Left lung (tissue), 10 donors: ENCODE measurements around the gene ZBTB20. TPM values are rescaled to one million over a fixed set of nuclear protein-coding genes. Genes with fewer than 3 reads are reported as not detected.
A peak's percentile ranks its signal among the peaks of the same experiment; 100 is the strongest.

Source experiments
- ATAC-seq: fragments of 200-7000 bp; cut with Tn5 transposase; one replicate; pipeline ENCODE4 v1.9.1; 2020; ENCODE audit warnings: moderate library complexity
- DNase-seq, 4 donors: peaks; one replicate each; pipeline ENCODE4 v3.0.0-alpha.2; 2013 to 2020
- H3K27ac ChIP-seq, 2 donors: fragments of 200-600 bp; sonication (generic) in 1 of 2; one replicate each; pipeline versions ENCODE4 v1.5.0 to v1.8.0; 2020 to 2021
- H3K27me3 ChIP-seq, 2 donors: fragments of 200-600 bp; sonication (generic) in 1 of 2; one replicate each; pipeline versions ENCODE4 v1.5.0 to v1.8.0; 2020 to 2021
- H3K36me3 ChIP-seq, 2 donors: fragments of 200-600 bp; sonication (generic) in 1 of 2; one replicate each; pipeline versions ENCODE4 v1.5.0 to v1.8.0; 2020 to 2021
- H3K4me1 ChIP-seq, 2 donors: fragments of 200-600 bp; one replicate each; pipeline ENCODE4 v1.8.0; 2021
- H3K4me3 ChIP-seq, 2 donors: fragments of 200-600 bp; sonication (generic) in 1 of 2; one replicate each; pipeline versions ENCODE4 v1.5.0 to v1.8.0; 2020 to 2021; ENCODE audit warnings: mild to moderate bottlenecking in 1 of 2
- H3K9me3 ChIP-seq, 2 donors: fragments of 200-600 bp; sonication (generic) in 1 of 2; one replicate each; pipeline versions ENCODE4 v1.5.0 to v1.8.0; 2020 to 2021
- intact Hi-C, 2 donors: fragments of 100-400 bp; cut with DNase I; formaldehyde crosslinking; loops; one replicate each; pipeline versions ENCODE4 v1.11.2 to v1.14.2; 2022
- polyA plus RNA-seq, 6 donors: library from polyadenylated mRNA; unstranded; fragments of 120-200 nt; gene quantifications; one replicate each; pipeline ENCODE4 v1.2.1, GENCODE V29; 2013; ENCODE audit not compliant: insufficient read length in 6 of 6
- total RNA-seq, 2 donors: library from RNA; stranded (reverse); fragmentation: NEBNext Ultra II Directional; extraction: Animal tissue kit (Norgen Biotek cat#: 25700); gene quantifications; one replicate each; pipeline ENCODE4 v1.2.1, GENCODE V29; 2021
- TF ChIP-seq, protein P1 (sequence below), 2 donors: fragments of 200-600 bp; sonication (generic) in 1 of 2; IDR thresholded peaks; one replicate each; pipeline versions ENCODE4 v1.5.0 to v1.8.0; 2021; ENCODE audit warnings: antibody characterized with exemption in 2 of 2
- donor health status: DM: no; HTN: yes; CAD: no.
- donor health status: DM: no; HTN: no; CAD: no.

Gene ZBTB20
- total and polyA plus RNA-seq, 8 donors, result 1.1 to 63.5 (median 6.0) TPM

- H3K27ac ChIP-seq, result no peak overlapping the region
- no peak for DNase-seq
- intact Hi-C loops, result no loop called here
- H3K9me3 ChIP-seq, result no peaks in the 10 kb centered on the region
- peak; percentile 21 for ATAC-seq
- peaks cover 0 to 5% of the 10 kb centered on the region in 2 donors for H3K4me1 ChIP-seq
- no peak overlapping the region for H3K4me3 ChIP-seq
- H3K27me3 ChIP-seq, result no peaks in the 10 kb centered on the region
- H3K36me3 ChIP-seq, result no peaks in the 10 kb centered on the region
- TF ChIP-seq, protein P1, sequence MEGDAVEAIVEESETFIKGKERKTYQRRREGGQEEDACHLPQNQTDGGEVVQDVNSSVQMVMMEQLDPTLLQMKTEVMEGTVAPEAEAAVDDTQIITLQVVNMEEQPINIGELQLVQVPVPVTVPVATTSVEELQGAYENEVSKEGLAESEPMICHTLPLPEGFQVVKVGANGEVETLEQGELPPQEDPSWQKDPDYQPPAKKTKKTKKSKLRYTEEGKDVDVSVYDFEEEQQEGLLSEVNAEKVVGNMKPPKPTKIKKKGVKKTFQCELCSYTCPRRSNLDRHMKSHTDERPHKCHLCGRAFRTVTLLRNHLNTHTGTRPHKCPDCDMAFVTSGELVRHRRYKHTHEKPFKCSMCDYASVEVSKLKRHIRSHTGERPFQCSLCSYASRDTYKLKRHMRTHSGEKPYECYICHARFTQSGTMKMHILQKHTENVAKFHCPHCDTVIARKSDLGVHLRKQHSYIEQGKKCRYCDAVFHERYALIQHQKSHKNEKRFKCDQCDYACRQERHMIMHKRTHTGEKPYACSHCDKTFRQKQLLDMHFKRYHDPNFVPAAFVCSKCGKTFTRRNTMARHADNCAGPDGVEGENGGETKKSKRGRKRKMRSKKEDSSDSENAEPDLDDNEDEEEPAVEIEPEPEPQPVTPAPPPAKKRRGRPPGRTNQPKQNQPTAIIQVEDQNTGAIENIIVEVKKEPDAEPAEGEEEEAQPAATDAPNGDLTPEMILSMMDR (IDR thresholded peaks at IDR 0.05), result no peak
Measured at GRCh38 chr3:114480442-114480841, 666.6 kb downstream of the ZBTB20 start.

DNA sequence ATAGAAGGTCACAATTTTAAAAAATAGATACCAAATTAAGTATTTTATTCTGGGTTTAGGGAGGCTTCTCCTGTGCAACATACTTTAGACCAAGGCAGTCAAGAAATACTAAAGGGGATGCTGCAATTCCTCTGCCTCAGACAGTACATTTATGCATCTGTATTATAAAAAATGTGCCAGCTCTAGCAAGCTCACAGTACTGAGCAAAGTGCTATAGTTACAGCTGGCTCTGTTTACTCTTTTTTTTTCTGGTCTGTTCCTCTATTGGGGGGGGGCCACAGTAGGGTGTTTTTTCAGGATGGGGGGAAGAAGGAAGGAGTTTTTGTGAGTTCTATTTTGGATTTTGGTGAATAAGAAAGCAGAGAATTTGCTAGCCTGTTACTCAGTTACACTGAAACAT is 668.3 kb downstream of the ZBTB20 start:
- intact Hi-C loops, result no loop called here

GRCh38 chr3:114476511-114476910 is 670.6 kb downstream of the ZBTB20 start:
- Histone ChIP-seq H3K4me1 (peaks cover 0 to 5% of the 10 kb centered on the region in 2 donors), H3K27me3 (no peaks in the 10 kb centered on the region), H3K27ac (no peak overlapping the region), H3K9me3 (no peaks in the 10 kb centered on the region), H3K36me3 (no peaks in the 10 kb centered on the region), H3K4me3 (no peak overlapping the region)
- intact Hi-C loops, result no loop called here
- ATAC-seq (no peak), DNase-seq (no peak)
- TF ChIP-seq, protein P1 (IDR thresholded peaks at IDR 0.05), result no peak

More for the DNA sequence above, 668.3 kb downstream of the ZBTB20 start:
- Histone ChIP-seq H3K4me3 (no peak overlapping the region), H3K9me3 (no peaks in the 10 kb centered on the region), H3K4me1 (peaks cover 0 to 5% of the 10 kb centered on the region in 2 donors), H3K36me3 (no peaks in the 10 kb centered on the region), H3K27me3 (no peaks in the 10 kb centered on the region), H3K27ac (no peak overlapping the region)
- DNase-seq (no peak), ATAC-seq (peak; percentile 65)
- TF ChIP-seq, protein P1 (IDR thresholded peaks at IDR 0.05), result no peak

- Histone ChIP-seq H3K27me3 (no peaks in the 10 kb centered on the region), H3K27ac (no peak overlapping the region), H3K4me3 (no peak overlapping the region), H3K4me1 (peaks cover 0 to 8% of the 10 kb centered on the region in 2 donors), H3K36me3 (no peaks in the 10 kb centered on the region), H3K9me3 (no peaks in the 10 kb centered on the region)
- TF ChIP-seq, protein P1 (IDR thresholded peaks at IDR 0.05), result no peak
- no peak for ATAC-seq
- no peak for DNase-seq
- intact Hi-C loops, result no loop called here
Measured at GRCh38 chr3:114471478-114471877, 675.6 kb downstream of the ZBTB20 start.

DNA sequence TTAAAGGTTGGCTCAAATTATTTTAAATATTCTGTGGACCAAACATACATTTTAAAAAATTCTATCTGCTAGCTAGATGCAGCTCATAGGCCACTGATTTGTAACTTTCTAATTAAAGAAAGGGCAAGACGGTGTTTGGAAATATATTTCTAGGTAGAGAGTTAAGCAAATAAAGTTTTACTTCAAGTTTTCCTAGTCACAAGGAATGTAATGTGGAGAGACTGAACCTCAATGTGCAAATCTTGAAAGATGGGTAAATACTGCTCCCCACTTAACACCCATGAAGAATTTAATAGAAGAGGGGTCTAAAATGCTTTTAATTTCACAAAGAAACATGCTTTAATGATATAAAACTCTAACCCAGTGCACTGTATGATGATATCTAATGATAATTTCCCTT is 678.0 kb downstream of the ZBTB20 start:
- TF ChIP-seq, protein P1 (IDR thresholded peaks at IDR 0.05), result no peak
- peak; percentile 74 for ATAC-seq

More for the DNA sequence above, 678.0 kb downstream of the ZBTB20 start:
- Histone ChIP-seq H3K4me3 (no peak overlapping the region), H3K27me3 (no peaks in the 10 kb centered on the region), H3K9me3 (no peaks in the 10 kb centered on the region), H3K27ac (no peak overlapping the region), H3K36me3 (no peaks in the 10 kb centered on the region), H3K4me1 (peaks cover 0 to 8% of the 10 kb centered on the region in 2 donors)
- intact Hi-C loops, result no loop called here
- no peak for DNase-seq
